GM18873 (cell line): ENCODE results near the gene CCM2L.

ENCODE experiments used
- ATAC-seq: cut with Tn5 transposase; IDR thresholded peaks from one replicate; pipeline ENCODE4 v1.9.1; 2021; ENCODE audit warnings: mild to moderate bottlenecking, moderate library complexity, moderate number of reproducible peaks; ENCODE audit not compliant: unreplicated experiment, low FRiP score

Gene CCM2L

GRCh38 chr20:32080783-32081182 is 70.5 kb downstream of the CCM2L start:
- ATAC-seq: no peak
